Glutamatergic neuron (in vitro differentiated cells): ENCODE results near the gene RNF25. TPM values are rescaled to one million over a fixed set of nuclear protein-coding genes. Genes with fewer than 3 reads are reported as not detected.

Experiments
- DNase-seq: peaks from one replicate; pipeline ENCODE4 v3.0.0; 2022
- H3K27ac Mint-ChIP-seq: one replicate; pipeline ENCODE4 v1.8.0; 2020; ENCODE audit warnings: mild to moderate bottlenecking, mixed read lengths, inconsistent platforms; ENCODE audit not compliant: unreplicated experiment
- H3K27me3 Mint-ChIP-seq: one replicate; pipeline ENCODE4 v1.8.0; 2020; ENCODE audit warnings: mild to moderate bottlenecking, moderate library complexity, mixed read lengths, inconsistent platforms; ENCODE audit not compliant: unreplicated experiment
- H3K36me3 Mint-ChIP-seq: one replicate; pipeline ENCODE4 v1.8.0; 2020; ENCODE audit warnings: mild to moderate bottlenecking, mixed read lengths, inconsistent platforms; ENCODE audit not compliant: unreplicated experiment
- H3K4me1 Mint-ChIP-seq: one replicate; pipeline ENCODE4 v1.8.0; 2020; ENCODE audit warnings: mild to moderate bottlenecking, low read depth, mixed read lengths, inconsistent platforms; ENCODE audit not compliant: unreplicated experiment
- H3K4me3 Mint-ChIP-seq: one replicate; pipeline ENCODE4 v1.8.0; 2020; ENCODE audit warnings: mild to moderate bottlenecking, mixed read lengths, inconsistent platforms; ENCODE audit not compliant: unreplicated experiment
- H3K9me3 Mint-ChIP-seq: one replicate; pipeline ENCODE4 v1.8.0; 2020; ENCODE audit warnings: mild to moderate bottlenecking, moderate library complexity, mixed read lengths, inconsistent platforms; ENCODE audit not compliant: unreplicated experiment
- CTCF ChIP-seq: fragments of 200-600 bp; sonication (generic); IDR thresholded peaks from one replicate; pipeline ENCODE4 v1.5.0; 2021; ENCODE audit not compliant: partially characterized antibody, unreplicated experiment
- total RNA-seq: library from RNA; stranded (reverse); fragmentation: NEBNext Ultra II Directional; extraction: Animal tissue kit (Norgen Biotek cat#: 25700); gene quantifications from one replicate; pipeline ENCODE4 v1.2.1, GENCODE V29; 2021; ENCODE audit not compliant: unreplicated experiment

Gene RNF25
- total RNA-seq, 1 donor from 2014 or later, result 34.6 TPM

- TF ChIP-seq CTCF, result no peak
- Mint-ChIP-seq H3K9me3 (peaks cover 10% of the 10 kb centered on the region), H3K27me3 (peaks cover 11% of the 10 kb centered on the region), H3K4me3 (no peak overlapping the region), H3K36me3 (peaks cover 3% of the 10 kb centered on the region), H3K4me1 (peaks cover 6% of the 10 kb centered on the region), H3K27ac (no peak overlapping the region)
- no peak for DNase-seq
Observed at GRCh38 chr2:218662827-218663226, 9.0 kb downstream of the RNF25 start.

GRCh38 chr2:218662377-218662776, 9.4 kb downstream of the RNF25 start:
- no peak for DNase-seq
- H3K4me1 Mint-ChIP-seq, result peaks cover 6% of the 10 kb centered on the region
- TF ChIP-seq CTCF, result no peak
- H3K27ac Mint-ChIP-seq, result no peak overlapping the region
- peaks cover 11% of the 10 kb centered on the region for H3K27me3 Mint-ChIP-seq
- peaks cover 3% of the 10 kb centered on the region for H3K36me3 Mint-ChIP-seq
- H3K4me3 Mint-ChIP-seq, result no peak overlapping the region
- H3K9me3 Mint-ChIP-seq, result peaks cover 10% of the 10 kb centered on the region

- H3K4me1 Mint-ChIP-seq, result peaks cover 6% of the 10 kb centered on the region
- H3K27ac Mint-ChIP-seq, result peak overlapping the region; percentile 83
- peaks cover 3% of the 10 kb centered on the region for H3K36me3 Mint-ChIP-seq
- DNase-seq, result no peak
- H3K4me3 Mint-ChIP-seq, result peak overlapping the region; percentile 100
- TF ChIP-seq CTCF, result no peak
- H3K27me3 Mint-ChIP-seq, result peaks cover 11% of the 10 kb centered on the region
- peaks cover 10% of the 10 kb centered on the region for H3K9me3 Mint-ChIP-seq
Observed at GRCh38 chr2:218659988-218660358, 11.8 kb downstream of the RNF25 start.

- H3K4me1 Mint-ChIP-seq, result peaks cover 6% of the 10 kb centered on the region
- H3K36me3 Mint-ChIP-seq, result peaks cover 2% of the 10 kb centered on the region
- peaks cover 11% of the 10 kb centered on the region for H3K27me3 Mint-ChIP-seq
- peak; percentile 95 for DNase-seq
- no peak for TF ChIP-seq CTCF
- peak within 1 kb of the TSS; percentile 83 for H3K27ac Mint-ChIP-seq
- peaks cover 8% of the 10 kb centered on the region for H3K9me3 Mint-ChIP-seq
- peak within 1 kb of the TSS; percentile 100 for H3K4me3 Mint-ChIP-seq
Observed at GRCh38 chr2:218659258-218659987, 12.4 kb downstream of the RNF25 start, which contains the start of the genes BCS1L and ZNF142. TSS of gene BCS1L (plus strand) at chr2:218659683. CDS start at chr2:218660988, 1,305 bp downstream. TSS of gene ZNF142 (minus strand) at chr2:218659623. CDS start at chr2:218656429, 3,194 bp downstream.

GRCh38 chr2:218658671-218659257, 13.0 kb downstream of the RNF25 start:
- H3K4me3 Mint-ChIP-seq, result peak overlapping the region; percentile 100
- peak; percentile 58 for DNase-seq
- peaks cover 11% of the 10 kb centered on the region for H3K27me3 Mint-ChIP-seq
- H3K36me3 Mint-ChIP-seq, result no peaks in the 10 kb centered on the region
- peaks cover 7% of the 10 kb centered on the region for H3K9me3 Mint-ChIP-seq
- H3K27ac Mint-ChIP-seq, result peak overlapping the region; percentile 83
- H3K4me1 Mint-ChIP-seq, result peaks cover 6% of the 10 kb centered on the region
- peak; percentile 58 for TF ChIP-seq CTCF
